Measurements from ENCODE around the gene DLEU7. TPM values are rescaled to one million over a fixed set of nuclear protein-coding genes. Genes with fewer than 3 reads are reported as not detected.

The DLEU7 gene
- total RNA-seq, 1 experiment from 2014 or later = 3.6 TPM

DNA sequence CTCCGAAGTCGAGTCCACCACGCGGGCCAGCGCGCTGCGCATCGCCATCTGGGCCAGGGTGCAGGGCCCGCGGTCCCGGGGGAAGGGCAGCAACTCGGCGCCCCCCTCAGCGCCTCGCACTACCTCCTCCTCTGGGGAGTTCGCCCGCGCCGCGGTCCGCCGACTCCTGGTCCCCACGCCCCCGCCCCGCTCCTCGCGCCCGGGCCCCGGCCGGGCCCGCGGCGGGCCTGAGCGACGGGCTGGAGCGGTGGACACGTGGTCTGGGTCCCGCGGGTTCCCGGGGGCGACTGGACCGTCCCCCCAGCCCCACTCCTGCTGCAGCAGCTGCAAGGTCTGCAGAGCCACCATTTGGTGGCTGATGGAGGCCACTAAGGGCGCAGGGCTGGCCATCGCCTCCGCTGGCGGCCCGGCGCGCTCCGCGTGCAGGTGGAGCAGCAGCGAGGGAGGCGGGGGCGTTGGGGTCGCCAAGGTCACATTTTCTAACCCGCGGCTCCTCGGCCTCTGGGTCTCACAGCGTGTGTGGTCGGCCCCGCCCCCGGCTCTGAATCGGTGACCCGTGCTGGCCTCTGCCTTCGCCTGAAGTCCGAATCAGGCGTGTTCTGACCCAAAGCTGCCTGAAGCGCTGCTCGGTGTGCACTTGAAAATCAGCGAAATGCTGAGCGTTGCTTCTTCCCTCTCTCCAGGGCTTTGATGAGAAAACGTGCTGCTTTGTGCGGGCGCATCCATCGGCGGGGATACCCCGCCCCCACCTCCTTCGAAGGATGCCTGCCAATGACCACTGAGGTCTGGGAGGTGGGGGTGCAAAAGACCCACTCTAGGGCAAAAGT is at the start of gene DLEU7 (continued):
- TF ChIP-seq, protein P1, sequence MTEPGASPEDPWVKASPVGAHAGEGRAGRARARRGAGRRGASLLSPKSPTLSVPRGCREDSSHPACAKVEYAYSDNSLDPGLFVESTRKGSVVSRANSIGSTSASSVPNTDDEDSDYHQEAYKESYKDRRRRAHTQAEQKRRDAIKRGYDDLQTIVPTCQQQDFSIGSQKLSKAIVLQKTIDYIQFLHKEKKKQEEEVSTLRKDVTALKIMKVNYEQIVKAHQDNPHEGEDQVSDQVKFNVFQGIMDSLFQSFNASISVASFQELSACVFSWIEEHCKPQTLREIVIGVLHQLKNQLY (CRISPR knock-in tag; IDR thresholded peaks at IDR 0.05) = no peak
- TF ChIP-seq, protein P2, sequence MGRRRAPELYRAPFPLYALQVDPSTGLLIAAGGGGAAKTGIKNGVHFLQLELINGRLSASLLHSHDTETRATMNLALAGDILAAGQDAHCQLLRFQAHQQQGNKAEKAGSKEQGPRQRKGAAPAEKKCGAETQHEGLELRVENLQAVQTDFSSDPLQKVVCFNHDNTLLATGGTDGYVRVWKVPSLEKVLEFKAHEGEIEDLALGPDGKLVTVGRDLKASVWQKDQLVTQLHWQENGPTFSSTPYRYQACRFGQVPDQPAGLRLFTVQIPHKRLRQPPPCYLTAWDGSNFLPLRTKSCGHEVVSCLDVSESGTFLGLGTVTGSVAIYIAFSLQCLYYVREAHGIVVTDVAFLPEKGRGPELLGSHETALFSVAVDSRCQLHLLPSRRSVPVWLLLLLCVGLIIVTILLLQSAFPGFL (CRISPR knock-in tag; IDR thresholded peaks at IDR 0.05; ENCODE audit: borderline replicate concordance) = no peak
- TF ChIP-seq FOXJ3 (CRISPR knock-in tag; IDR thresholded peaks at IDR 0.05; ENCODE audit: borderline replicate concordance) (no peak), NR1H2 (CRISPR knock-in tag; IDR thresholded peaks at IDR 0.05) (no peak), CBFB (CRISPR knock-in tag; IDR thresholded peaks at IDR 0.05; ENCODE audit: low read depth) (no peak), MXD4 (CRISPR knock-in tag; IDR thresholded peaks at IDR 0.05; ENCODE audit: borderline replicate concordance) (no peak), ZNF671 (CRISPR knock-in tag; IDR thresholded peaks at IDR 0.05) (no peak), RORB (CRISPR knock-in tag; IDR thresholded peaks at IDR 0.05) (no peak), HMGA2 (CRISPR knock-in tag; IDR thresholded peaks at IDR 0.05) (no peak), MYBL2 (CRISPR knock-in tag; IDR thresholded peaks at IDR 0.05) (peak; percentile 81; the same call in 1 of the 2 replicates), IRF2 (CRISPR knock-in tag; IDR thresholded peaks at IDR 0.05; ENCODE audit: borderline replicate concordance, low read depth) (no peak), SOX15 (CRISPR knock-in tag; IDR thresholded peaks at IDR 0.05) (no peak), RELA (CRISPR knock-in tag; IDR thresholded peaks at IDR 0.05; ENCODE audit: borderline replicate concordance) (peak; percentile 67), TEAD4 (CRISPR knock-in tag; IDR thresholded peaks at IDR 0.05) (peak; percentile 34; the same call in 1 of the 2 replicates), SMAD3 (CRISPR knock-in tag; IDR thresholded peaks at IDR 0.05; ENCODE audit: borderline replicate concordance) (no peak)
- TF ChIP-seq, protein P3, sequence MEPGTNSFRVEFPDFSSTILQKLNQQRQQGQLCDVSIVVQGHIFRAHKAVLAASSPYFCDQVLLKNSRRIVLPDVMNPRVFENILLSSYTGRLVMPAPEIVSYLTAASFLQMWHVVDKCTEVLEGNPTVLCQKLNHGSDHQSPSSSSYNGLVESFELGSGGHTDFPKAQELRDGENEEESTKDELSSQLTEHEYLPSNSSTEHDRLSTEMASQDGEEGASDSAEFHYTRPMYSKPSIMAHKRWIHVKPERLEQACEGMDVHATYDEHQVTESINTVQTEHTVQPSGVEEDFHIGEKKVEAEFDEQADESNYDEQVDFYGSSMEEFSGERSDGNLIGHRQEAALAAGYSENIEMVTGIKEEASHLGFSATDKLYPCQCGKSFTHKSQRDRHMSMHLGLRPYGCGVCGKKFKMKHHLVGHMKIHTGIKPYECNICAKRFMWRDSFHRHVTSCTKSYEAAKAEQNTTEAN (CRISPR knock-in tag; IDR thresholded peaks at IDR 0.05) = peak; percentile 59
- TF ChIP-seq, protein P4, sequence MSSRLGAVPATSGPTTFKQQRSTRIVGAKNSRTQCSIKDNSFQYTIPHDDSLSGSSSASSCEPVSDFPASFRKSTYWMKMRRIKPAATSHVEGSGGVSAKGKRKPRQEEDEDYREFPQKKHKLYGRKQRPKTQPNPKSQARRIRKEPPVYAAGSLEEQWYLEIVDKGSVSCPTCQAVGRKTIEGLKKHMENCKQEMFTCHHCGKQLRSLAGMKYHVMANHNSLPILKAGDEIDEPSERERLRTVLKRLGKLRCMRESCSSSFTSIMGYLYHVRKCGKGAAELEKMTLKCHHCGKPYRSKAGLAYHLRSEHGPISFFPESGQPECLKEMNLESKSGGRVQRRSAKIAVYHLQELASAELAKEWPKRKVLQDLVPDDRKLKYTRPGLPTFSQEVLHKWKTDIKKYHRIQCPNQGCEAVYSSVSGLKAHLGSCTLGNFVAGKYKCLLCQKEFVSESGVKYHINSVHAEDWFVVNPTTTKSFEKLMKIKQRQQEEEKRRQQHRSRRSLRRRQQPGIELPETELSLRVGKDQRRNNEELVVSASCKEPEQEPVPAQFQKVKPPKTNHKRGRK (CRISPR knock-in tag; IDR thresholded peaks at IDR 0.05; ENCODE audit: borderline replicate concordance) = no peak
- TF ChIP-seq, protein P5, sequence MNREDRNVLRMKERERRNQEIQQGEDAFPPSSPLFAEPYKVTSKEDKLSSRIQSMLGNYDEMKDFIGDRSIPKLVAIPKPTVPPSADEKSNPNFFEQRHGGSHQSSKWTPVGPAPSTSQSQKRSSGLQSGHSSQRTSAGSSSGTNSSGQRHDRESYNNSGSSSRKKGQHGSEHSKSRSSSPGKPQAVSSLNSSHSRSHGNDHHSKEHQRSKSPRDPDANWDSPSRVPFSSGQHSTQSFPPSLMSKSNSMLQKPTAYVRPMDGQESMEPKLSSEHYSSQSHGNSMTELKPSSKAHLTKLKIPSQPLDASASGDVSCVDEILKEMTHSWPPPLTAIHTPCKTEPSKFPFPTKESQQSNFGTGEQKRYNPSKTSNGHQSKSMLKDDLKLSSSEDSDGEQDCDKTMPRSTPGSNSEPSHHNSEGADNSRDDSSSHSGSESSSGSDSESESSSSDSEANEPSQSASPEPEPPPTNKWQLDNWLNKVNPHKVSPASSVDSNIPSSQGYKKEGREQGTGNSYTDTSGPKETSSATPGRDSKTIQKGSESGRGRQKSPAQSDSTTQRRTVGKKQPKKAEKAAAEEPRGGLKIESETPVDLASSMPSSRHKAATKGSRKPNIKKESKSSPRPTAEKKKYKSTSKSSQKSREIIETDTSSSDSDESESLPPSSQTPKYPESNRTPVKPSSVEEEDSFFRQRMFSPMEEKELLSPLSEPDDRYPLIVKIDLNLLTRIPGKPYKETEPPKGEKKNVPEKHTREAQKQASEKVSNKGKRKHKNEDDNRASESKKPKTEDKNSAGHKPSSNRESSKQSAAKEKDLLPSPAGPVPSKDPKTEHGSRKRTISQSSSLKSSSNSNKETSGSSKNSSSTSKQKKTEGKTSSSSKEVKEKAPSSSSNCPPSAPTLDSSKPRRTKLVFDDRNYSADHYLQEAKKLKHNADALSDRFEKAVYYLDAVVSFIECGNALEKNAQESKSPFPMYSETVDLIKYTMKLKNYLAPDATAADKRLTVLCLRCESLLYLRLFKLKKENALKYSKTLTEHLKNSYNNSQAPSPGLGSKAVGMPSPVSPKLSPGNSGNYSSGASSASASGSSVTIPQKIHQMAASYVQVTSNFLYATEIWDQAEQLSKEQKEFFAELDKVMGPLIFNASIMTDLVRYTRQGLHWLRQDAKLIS (CRISPR knock-in tag; IDR thresholded peaks at IDR 0.05; ENCODE audit: borderline replicate concordance) = 0 out of 2 replicates have a peak, but pooled peaks have one; percentile 23
- TF ChIP-seq, protein P6, sequence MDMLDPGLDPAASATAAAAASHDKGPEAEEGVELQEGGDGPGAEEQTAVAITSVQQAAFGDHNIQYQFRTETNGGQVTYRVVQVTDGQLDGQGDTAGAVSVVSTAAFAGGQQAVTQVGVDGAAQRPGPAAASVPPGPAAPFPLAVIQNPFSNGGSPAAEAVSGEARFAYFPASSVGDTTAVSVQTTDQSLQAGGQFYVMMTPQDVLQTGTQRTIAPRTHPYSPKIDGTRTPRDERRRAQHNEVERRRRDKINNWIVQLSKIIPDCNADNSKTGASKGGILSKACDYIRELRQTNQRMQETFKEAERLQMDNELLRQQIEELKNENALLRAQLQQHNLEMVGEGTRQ (CRISPR knock-in tag; IDR thresholded peaks at IDR 0.05) = peak; percentile 72
- TF ChIP-seq, protein P7, sequence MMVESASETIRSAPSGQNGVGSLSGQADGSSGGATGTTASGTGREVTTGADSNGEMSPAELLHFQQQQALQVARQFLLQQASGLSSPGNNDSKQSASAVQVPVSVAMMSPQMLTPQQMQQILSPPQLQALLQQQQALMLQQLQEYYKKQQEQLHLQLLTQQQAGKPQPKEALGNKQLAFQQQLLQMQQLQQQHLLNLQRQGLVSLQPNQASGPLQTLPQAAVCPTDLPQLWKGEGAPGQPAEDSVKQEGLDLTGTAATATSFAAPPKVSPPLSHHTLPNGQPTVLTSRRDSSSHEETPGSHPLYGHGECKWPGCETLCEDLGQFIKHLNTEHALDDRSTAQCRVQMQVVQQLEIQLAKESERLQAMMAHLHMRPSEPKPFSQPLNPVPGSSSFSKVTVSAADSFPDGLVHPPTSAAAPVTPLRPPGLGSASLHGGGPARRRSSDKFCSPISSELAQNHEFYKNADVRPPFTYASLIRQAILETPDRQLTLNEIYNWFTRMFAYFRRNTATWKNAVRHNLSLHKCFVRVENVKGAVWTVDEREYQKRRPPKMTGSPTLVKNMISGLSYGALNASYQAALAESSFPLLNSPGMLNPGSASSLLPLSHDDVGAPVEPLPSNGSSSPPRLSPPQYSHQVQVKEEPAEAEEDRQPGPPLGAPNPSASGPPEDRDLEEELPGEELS (CRISPR knock-in tag; IDR thresholded peaks at IDR 0.05) = peak; percentile 55; the same call in 1 of the 2 replicates
- TF ChIP-seq, protein P8, sequence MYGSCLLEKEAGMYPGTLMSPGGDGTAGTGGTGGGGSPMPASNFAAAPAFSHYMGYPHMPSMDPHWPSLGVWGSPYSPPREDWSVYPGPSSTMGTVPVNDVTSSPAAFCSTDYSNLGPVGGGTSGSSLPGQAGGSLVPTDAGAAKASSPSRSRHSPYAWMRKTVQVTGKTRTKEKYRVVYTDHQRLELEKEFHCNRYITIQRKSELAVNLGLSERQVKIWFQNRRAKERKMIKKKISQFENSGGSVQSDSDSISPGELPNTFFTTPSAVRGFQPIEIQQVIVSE (CRISPR knock-in tag; IDR thresholded peaks at IDR 0.05; ENCODE audit: borderline replicate concordance) = no peak
- TF ChIP-seq, protein P9, sequence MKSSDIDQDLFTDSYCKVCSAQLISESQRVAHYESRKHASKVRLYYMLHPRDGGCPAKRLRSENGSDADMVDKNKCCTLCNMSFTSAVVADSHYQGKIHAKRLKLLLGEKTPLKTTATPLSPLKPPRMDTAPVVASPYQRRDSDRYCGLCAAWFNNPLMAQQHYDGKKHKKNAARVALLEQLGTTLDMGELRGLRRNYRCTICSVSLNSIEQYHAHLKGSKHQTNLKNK (CRISPR knock-in tag; IDR thresholded peaks at IDR 0.05) = no peak
- TF ChIP-seq, protein P10, sequence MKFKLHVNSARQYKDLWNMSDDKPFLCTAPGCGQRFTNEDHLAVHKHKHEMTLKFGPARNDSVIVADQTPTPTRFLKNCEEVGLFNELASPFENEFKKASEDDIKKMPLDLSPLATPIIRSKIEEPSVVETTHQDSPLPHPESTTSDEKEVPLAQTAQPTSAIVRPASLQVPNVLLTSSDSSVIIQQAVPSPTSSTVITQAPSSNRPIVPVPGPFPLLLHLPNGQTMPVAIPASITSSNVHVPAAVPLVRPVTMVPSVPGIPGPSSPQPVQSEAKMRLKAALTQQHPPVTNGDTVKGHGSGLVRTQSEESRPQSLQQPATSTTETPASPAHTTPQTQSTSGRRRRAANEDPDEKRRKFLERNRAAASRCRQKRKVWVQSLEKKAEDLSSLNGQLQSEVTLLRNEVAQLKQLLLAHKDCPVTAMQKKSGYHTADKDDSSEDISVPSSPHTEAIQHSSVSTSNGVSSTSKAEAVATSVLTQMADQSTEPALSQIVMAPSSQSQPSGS (CRISPR knock-in tag; IDR thresholded peaks at IDR 0.05; ENCODE audit: borderline replicate concordance, low read depth) = 0 out of 2 replicates have a peak, but pooled peaks have one; percentile 50
